Stimulated activated CD8-positive, alpha-beta memory T cell treated with anti-CD3 and anti-CD28 coated beads, Interleukin-7, amount 100 ng/mL, for 24 hours (primary cell): ENCODE results near the gene HOXD4.

Experiments used
- DNase-seq: peaks from one replicate; pipeline ENCODE4 v3.0.0-alpha.2; 2020; ENCODE audit warnings: low read depth

The HOXD4 gene

DNA sequence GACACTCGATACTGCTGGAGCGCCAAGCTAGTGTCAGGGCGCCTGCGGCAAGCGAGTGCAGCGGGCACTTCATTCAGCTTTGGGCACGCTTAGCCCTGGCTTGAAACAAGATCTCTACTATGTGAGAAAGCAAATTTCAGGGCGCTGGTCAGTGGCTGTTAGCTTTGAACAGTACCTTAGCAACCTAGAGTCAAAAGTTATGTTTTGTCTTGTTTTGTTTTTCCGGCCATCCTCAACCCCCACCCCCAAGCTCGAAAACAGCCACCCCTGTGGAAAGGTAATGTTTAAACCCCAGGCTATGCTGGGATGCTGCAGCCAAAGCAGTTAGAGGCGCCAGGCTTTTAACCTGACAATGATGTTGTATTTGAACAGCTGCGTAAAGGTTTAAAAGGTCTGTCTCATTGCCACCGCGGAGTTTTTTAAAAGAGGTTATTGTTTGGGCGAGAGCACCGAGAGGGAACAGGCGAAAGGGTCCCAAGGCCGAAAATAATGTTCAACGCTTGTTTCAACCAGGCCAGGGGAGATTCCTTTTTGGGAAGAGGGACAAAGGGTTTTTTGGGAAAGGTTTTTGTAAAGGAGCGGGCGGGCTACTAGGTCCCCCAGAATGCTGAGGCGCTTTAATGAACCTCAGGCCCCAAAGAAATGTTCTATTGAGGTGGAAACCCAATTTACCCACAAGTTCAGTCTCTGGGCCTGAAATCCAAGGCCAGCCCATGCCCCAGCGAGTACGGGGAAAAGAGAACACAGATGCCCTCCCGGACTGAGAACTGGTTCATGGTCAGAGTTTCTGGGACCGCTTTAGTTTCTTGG lies 37.0 kb upstream of the HOXD4 start:
- DNase-seq: no peak

DNA sequence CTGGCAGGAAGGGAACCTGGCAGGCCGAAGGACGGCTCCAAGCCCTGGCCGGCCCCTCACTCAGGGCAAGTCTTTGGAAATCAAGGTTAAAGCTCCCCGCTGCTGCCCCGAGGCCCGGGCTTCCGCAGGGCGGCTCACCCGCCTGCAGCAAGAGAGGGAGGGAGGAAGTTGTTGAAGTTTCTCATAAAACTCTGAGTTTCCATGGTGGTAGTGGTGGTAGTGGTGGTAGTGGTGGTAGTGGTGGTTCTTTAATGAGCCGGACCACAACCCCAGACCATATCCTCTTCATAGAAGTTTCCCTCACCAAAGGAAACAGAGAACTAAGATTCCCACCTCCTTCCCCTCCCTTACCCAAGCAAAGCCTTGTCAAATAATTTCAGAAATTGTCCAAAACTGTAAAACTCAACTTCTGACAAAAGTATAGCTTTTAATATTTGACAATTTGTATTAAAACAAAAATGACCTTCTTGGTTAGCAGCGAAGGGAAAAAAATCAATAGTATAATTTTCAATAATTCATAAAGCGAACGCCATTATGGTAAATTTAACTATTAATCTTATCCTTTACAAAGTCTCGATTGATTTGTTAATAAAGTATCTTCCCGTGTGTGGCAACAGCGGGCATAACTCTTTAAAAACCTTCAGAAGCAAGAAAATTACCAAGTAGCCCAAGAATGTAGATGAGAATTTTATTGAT lies 36.3 kb upstream of the HOXD4 start:
- no peak for DNase-seq

DNA sequence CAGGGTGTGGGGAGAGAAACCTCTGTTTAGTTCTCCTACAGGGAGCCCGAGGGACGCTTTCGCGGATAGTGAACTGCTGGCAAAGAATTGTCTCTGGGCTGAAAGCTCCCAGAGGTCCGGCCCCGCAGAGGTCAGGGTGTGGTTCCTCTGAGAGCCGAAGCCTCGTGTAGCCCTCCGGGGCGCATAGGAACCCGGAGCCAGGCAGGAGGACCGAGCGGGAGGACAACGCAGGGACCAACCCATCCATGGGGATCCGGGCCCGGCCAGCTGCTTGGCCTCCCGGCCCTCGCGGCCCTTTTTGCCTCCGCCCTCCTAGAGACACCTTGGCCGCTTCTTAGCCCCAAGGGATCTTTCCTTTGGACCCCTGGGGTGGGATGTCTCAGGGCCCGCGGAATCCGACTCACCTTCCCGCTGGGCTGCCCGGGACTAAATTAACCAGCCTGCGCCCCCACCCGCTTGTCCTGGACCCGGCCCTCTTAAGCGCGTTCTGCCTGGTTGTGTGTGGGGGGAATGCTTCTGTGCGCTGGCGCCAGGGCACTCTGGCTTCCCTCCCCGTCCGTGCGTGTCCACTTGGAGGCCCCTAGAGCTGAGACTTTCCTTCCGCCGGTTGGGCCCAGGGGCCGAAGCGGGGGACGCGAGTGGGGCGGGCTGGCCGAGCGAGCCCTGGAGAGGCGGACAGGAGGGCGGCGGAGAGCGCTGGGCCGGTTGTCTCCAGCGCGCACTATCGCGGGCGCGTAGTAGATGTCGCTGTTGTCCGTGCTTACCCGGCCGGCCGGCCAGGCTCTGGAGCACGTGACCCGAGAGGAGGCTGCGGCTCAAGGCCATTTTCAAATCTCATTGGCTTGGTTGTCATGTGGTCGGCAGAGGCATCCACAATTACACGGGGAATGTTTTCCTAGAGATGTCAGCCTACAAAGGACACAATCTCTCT lies 35.2 kb upstream of the HOXD4 start, which contains the start of gene HOXD10:
Gene HOXD10, plus strand, starts transcription at position 896 of the 931 bp plus-strand sequence. CDS start 56 bp downstream, outside the sequence.
- DNase-seq: no peak

DNA sequence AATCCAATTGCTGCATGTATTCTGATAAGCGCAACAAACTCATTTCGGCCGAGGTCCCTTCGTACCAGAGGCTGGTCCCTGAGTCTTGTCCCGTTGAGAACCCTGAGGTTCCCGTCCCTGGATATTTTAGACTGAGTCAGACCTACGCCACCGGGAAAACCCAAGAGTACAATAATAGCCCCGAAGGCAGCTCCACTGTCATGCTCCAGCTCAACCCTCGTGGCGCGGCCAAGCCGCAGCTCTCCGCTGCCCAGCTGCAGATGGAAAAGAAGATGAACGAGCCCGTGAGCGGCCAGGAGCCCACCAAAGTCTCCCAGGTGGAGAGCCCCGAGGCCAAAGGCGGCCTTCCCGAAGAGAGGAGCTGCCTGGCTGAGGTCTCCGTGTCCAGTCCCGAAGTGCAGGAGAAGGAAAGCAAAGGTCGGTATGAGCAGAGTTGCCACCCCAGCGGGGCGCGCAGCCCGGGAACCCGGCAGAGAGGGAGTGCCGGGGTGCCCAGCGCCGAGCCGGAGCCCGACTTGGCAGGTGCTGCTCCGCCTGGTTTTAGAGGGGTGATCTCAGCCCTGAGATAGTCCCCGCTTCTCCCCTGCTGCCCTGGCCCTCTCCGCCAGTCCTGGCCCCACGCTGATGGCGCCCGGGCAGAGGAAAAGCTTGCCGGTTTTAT lies 34.1 kb upstream of the HOXD4 start:
- DNase-seq: no peak

DNA sequence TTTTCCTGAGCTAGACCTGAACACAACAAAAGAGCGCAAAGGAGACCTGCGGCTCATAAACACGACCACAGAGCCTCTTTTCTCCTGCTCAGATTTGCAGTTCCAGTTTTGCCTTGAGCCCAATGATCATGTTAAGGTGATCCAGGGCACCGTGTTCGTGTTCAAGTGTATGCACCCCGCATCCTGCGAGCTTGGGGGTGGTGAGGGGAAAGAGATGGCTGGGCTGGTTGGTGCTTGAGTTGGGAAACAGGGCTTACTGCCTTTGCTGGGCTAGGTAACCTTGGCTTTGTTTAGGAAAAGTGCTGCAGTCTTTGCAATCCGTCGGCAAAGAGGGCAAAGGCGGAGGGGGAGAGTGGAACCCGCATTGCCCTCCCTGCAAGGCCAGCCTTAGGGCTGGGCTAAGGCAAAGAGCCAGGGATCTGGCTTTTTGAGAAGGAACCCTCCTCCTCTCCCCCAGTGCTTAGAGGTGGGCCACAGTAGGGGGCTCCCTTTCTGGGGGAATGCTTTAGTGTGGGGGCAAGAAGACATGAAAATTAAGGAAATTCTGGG lies 33.5 kb upstream of the HOXD4 start:
- DNase-seq: no peak

DNA sequence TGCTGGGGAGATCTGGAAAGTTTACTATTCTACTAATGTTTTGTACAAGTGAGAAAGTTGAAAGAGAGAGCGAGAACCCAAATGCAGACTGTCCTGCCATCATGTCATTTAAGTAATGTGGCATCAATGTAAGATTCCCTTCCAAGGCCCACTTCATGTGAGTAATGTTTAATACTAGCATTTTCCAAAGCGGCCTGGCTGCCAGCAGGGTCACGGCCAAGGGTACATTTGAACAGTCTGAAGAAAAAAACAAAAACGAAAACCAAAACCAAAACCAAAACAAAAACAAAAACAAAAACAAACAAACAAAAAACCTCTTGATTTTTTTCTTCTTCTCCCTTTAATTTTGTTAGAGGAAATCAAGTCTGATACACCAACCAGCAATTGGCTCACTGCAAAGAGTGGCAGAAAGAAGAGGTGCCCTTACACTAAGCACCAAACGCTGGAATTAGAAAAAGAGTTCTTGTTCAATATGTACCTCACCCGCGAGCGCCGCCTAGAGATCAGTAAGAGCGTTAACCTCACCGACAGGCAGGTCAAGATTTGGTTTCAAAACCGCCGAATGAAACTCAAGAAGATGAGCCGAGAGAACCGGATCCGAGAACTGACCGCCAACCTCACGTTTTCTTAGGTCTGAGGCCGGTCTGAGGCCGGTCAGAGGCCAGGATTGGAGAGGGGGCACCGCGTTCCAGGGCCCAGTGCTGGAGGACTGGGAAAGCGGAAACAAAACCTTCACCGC lies 32.6 kb upstream of the HOXD4 start:
- DNase-seq: no peak

DNA sequence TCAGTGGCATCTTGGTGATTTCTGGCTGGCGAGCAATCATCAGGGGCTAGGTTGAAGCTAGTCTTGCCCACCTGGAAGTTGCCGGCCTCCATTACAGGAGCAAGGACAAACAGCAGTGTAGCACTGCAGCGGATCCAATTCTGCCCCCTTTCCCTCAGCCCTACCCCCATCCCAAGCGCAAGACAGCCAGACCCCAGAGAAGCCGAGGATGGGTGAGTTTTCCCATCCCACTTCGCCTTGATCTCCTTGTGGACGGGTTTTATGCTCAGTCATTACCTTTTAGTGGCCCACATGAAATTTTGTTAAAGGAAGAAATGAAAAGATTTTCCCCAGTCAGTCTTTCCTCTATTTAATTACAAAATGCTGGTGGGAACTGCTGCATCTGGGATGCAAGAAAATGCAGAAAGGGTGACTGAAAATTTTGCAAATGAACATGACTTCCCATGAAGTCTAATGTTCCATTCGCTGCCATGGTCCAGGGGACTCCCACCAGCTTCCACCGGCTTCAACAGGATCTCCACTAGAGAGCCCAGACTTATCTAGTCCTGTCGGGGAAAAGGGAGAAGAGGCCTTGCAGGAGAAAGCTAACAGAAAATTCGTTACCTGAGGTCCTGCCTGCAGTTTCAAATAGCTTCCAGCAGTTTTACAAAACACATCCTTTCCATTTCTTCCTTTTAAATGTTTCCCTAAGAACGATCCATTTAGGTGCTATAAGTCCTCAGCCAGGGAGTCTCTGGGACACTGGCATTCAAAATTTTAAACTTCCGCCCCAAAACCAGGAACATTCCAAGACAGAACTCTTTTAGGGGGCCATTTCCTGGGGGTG lies 30.8 kb upstream of the HOXD4 start:
- no peak for DNase-seq

DNA sequence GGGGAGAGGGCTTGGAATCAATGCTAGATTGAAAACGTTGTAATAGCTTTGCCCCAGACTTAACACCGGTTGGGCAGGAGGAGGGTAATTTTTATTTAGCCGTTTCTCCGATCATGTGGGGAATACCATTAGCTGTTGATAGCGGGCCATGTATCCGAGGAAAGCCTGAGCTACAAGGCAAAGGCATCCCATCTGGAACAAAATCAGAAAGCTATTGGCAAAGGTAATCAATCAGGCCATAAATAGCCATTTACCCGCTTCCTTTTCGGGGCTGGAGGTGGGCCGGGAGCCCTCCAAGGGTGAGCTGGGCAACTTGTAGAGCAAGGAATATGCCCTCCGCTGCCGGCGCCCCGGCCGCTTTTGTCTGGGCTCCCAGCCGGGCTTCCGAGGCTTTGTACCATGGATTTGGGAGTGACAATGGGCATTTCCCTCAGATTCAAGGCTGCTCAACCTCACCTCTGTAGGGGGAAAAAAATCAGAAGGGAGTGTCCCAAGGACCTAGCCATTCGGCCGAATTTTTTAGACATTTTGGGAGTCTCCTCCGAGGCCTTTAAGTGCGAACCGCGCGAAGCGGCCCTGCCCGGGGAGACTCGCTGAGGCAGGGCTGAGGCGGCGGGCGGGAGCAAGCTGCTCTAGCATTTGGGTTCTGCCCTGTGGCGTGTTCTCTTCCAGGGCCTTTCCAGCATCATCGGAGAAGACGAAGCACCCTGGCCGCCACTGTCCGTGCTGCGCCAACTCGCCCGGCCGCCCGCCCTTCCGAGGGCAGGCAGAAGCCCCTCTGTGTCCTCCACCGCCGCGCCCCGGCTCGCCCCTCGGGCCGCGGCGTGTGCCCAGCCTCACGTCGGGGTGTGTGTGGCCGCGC lies 29.9 kb upstream of the HOXD4 start:
- DNase-seq: no peak

DNA sequence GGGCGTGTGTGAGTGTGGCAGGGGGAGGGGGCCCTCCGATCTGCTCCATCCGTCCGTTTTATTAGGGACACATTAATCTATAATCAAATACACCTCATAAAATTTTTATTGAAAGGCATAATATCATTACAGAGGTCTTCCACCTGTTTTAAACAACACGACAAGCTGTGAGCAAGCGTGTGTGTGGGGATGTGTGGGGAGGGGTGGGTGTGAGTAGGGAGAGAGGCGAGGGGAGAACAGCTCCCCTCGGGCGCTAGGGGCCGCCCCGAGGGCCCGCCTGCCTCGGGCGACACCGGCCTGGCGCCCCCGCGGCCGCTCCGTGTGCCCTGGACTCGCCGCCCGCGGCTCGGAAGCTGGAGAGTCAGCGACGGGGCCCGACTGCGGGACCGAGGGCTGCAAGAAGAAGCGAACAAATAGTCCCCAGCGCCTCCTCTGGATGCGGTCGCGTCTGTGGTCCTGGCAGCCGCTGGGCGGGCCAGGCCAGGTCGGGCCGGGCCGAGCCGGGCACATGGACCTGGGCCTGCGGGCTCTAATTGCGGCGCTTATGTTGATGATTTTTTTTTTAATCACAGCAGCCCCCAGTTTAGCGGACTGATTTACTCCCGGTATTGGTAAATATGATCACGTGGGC lies 29.2 kb upstream of the HOXD4 start:
- DNase-seq: no peak

DNA sequence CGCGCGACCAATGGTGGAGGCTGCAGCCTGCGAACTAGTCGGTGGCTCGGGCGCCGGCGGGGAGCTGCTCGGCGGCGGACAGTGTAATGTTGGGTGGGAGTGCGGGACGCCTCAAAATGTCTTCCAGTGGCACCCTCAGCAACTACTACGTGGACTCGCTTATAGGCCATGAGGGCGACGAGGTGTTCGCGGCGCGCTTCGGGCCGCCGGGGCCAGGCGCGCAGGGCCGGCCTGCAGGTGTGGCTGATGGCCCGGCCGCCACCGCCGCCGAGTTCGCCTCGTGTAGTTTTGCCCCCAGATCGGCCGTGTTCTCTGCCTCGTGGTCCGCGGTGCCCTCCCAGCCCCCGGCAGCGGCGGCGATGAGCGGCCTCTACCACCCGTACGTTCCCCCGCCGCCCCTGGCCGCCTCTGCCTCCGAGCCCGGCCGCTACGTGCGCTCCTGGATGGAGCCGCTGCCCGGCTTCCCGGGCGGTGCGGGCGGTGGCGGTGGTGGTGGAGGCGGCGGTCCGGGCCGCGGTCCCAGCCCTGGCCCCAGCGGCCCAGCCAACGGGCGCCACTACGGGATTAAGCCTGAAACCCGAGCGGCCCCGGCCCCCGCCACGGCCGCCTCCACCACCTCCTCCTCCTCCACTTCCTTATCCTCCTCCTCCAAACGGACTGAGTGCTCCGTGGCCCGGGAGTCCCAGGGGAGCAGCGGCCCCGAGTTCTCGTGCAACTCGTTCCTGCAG lies 28.5 kb upstream of the HOXD4 start, which contains the start of gene HOXD9:
Gene HOXD9, plus strand, starts transcription at position 37 of the 728 bp plus-strand sequence. Its CDS starts 50 bp downstream, at position 87.
- no peak for DNase-seq

DNA sequence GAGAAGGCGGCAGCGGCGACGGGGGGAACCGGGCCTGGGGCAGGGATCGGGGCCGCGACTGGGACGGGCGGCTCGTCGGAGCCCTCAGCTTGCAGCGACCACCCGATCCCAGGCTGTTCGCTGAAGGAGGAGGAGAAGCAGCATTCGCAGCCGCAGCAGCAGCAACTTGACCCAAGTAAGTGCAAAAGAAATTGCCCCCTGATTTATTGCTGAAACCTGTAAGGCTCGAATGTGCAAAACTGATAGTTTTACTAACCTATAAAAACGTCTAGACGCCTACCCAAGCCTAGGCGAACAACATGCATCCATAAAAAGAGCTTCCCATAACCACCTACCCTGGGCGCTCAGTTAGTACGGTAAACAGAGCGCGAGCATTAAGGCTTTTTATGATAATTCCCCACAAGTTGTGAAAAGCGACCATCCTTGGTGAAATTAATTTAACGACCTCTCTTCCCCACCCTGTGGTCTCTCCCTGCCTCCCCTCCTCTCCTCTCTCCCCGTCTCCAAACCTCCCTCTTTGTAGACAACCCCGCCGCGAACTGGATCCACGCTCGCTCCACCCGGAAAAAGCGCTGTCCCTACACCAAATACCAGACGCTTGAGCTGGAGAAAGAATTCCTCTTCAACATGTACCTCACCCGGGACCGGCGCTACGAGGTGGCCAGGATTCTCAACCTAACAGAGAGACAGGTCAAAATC lies 27.8 kb upstream of the HOXD4 start:
- DNase-seq: no peak

DNA sequence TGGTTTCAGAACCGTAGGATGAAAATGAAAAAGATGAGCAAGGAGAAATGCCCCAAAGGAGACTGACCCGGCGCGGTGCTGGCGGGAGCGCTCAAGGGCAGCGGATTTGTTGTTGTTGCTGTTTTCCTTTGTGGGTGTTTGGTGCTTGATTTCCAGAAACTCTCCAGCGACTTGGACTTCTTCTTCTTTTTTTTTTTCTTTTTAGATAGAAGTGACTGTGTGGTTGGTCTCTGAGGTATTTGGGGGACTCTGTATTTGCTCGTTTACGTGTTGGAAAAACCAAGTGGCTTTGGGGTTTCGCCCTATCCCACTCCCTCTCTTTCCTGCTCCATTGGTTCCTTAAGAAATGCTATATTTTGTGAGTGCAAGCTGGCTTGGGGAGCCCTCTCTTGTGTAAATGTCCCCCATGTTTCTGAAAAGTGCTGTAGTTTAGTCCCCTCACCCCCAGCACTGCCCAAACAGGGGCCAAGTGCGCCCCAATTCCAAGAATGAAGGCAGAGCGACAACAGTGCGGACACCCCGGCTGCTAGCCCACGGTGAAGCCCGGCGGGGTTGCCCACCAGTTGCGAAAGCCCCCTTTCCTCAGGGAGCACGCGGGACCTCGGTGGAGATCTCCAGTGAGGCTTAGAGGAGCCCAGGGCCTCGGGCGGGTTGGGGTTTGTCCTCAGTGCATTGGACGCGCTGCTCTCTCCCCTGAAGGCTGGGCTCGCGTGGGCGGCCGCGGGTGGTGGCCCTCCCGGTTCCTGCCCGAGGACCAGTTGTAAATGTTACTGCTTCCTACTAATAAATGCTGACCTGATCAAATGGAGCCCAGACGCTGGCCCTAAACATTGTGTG lies 27.0 kb upstream of the HOXD4 start:
- no peak for DNase-seq

DNA sequence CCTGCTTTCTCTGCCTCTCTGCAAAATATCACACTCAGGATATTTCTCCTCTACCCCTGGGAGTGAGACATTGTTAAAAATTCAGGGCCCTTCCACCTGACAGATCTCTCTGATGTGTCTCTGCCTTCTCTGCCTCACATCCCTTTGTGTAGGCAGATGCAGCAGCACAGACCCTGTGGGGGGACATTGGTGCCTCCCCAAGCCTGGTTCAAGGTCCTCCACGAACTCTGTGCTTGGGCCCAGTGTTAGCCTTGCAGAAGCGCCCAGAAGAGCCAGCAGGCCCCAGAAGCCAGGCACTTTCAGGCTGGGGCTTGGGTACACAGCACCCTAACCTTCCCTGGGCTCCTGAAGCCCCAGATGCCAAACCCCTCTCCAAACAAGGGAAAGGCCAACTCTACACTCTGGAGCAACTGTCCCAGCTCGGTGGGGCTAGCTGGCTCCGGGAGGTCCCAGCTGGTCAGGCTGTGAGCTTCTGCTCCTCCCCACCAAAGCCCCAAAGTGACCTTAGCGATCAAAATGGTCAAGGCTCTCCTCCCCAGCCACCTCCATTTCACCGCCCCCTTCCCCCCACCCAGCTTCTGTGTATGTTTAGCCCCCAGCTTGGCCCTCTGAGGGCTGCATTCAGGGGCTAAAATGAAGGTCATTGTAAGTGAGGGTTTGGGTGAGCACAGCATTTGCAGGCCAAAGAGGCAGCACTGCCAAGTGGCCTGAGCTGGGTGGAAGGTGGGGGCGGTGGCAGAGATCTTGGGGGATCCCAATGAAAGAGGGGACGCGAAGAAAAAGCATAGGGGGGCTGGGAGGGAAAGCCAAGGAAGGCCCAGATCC lies 26.2 kb upstream of the HOXD4 start:
- DNase-seq: no peak

DNA sequence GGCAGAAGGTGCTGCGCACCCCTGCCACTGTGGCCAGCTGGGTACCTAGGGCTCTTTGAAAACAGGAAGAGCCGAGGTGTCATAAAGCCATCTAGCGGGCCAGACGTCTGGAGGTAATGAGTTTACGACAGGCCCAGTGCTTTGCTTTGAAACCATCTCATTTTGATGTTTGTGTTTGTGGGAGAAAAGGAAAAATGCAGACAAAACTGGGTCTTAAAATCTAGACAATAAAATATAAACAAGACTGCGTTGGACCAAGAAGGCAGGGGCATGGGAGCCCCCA lies 25.6 kb upstream of the HOXD4 start:
- DNase-seq: no peak
